Inflammatory macrophage treated with lipopolysaccharide for 4 hours (primary cell): Measurements from ENCODE around the gene TEX26.

Experiments
- DNase-seq: peaks from one replicate; pipeline ENCODE4 v3.0.0-alpha.2; 2020

The TEX26 gene

DNA sequence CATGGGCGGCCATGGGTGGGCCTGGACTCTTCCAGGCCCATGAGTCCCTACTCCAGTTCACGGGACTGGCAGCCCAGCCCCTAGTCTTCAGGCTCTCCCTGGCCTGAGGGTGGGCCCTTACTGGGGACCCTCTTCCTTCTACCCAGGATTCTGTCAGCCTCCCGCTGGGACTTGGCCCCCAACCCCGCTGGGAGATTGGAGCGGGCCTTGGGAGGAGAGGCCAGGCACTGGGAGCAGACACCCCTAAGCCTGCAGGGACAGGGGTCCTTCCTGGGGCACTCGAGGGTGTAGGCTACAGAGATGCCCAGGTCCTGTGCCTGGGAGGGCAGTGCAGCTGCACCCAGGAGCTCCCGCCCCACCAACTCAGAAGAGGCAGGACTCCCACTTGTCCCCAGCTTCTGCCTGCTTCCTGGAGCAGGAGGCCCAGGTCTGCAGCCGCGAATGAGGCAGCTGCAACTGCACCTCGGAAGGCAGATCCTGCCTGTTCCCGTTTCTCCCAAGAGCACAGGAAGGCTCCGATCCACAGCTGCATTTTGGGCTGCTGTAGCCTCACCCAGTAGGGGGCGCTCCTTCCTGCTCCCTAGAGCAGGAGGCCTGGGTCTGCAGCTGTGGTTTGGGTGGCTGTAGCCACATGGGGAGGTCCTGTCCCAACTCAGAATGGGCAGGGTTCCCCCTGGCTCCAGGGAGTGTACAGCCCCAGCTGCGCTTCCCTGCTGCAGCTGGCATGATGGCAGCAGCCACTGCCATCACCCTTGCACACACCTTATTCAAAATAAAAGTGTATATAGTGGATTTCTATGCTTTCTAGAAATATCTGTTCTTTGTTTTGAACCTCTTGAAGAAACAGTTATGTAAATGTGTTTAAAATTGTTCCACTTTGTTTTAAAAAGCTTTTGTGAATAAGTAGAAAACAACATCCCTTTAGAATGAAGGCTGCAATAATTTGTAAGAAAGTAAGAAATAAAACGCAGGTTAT is 46.8 kb downstream of the TEX26 start:
- DNase-seq = peak; percentile 47

DNA sequence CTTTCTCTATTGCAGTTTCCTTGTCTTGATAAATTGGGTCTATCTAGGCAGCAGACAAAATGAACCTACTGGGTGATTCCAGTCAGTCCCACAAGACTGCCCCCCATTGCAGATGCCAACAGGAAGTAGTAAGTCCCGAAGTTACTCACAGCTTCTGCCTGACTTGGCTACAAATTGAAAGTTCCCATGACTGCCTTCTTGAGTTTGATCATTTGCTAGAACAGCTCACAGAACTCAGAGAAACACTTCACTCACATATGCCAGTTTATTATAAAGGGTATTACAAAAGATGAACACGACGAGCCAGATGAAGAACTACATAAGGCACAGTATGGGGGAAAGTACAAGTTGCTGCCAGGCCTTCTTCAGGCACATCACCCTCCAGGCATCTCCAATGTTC is 50.0 kb downstream of the TEX26 start:
- no peak for DNase-seq

DNA sequence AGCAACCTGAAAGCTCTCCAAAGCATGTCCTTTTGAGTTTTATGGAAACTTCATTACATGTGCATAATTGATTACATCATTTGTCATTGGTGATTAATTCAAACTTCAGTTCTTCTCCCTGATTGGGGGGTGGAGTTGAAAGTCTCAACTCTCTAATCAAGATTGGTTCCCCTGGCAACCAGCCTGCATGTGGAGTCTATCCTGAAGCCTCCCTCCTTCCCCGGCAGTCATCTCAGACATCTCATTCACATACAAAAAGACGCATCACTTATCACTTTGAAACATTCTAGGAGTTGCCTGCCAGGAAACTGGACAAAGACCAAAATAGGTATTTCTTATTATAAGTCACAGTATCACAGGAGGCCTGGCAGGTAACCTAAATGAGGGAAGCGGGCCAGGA is 50.5 kb downstream of the TEX26 start:
- DNase-seq = no peak

DNA sequence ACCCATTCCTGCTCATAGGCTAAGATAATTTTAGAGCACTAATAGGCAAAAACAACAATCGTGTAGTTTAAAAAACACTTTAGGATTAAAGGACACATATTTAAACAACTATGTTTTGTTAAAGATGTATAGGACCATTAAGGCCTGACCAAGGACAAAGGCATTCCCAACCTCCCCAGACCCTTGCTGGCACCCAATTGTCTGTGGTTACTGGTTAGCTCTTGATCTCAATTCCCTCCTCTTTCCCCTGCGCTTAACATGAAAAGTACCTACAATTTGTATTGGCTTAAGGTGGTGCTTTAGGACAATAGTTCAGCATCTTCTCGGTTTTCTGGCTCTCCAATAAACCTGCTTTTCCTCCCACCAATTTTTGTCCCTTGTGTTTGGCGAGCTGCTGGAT is 51.0 kb downstream of the TEX26 start:
- no peak for DNase-seq

- no peak for DNase-seq
Observed at GRCh38 chr13:30984620-30985019, 52.2 kb downstream of the TEX26 start.

- no peak for DNase-seq
Observed at GRCh38 chr13:30985637-30986205, 53.3 kb downstream of the TEX26 start.

DNA sequence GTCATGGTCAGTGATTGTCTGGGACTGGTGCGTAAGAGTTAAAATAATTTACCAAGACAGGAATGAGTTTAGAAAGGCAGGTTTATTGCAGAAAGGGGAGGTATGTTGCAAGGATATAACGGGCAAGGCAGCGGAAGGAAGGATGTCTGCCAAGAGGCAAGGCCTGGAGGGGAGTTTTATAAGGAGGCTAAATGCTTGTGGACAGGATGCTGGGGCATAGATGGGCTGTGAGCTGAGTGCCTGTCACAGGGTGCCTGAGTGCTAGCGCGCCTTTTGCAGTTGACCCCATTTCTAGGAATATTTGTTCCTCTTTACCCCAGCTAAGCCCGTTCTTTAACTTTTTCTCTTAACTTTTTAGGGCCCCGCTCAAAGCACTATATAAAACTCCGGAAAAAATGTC is 58.7 kb downstream of the TEX26 start:
- no peak for DNase-seq

DNA sequence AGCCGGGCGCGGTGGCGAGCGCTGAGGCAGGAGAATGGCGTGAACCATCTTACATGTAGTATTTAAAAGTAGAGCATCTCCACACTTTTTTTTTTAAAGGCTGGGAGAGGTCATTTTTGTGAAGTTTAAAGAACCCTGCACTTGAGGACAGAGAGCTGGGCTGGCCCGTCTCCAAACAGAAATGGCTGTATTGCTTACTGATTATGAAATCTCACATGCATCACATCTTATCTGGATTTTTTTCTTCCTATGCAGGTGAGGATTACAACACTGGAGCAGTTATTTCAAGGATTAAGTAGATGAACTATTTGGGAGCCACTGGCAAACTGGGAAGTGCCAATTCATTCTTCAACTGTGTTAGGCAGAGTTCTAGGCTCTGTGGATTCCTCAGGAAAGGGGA is 59.5 kb downstream of the TEX26 start:
- no peak for DNase-seq

DNA sequence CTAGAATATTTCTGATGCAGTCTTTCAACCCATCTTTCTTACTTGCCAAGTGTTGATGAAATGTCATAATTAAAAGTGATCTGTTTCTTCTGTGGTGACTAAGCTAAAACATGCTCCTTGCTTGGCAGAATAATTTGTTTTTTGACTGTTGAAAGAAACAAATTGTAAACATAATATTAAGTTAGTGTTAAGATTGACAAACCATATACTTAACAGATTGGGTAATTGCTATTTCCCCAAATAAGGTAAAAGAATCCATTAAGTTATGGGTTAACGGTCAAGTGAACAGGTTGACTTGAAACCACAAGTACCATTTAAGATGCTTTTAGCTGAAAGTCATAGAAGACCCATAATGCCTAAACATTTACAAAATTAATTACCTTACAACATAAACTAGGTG is 62.9 kb downstream of the TEX26 start:
- DNase-seq = no peak

GRCh38 chr13:30997697-30998096 is 65.2 kb downstream of the TEX26 start:
- DNase-seq = no peak

- DNase-seq = no peak
Observed at GRCh38 chr13:30998136-30999088, 66.0 kb downstream of the TEX26 start.

DNA sequence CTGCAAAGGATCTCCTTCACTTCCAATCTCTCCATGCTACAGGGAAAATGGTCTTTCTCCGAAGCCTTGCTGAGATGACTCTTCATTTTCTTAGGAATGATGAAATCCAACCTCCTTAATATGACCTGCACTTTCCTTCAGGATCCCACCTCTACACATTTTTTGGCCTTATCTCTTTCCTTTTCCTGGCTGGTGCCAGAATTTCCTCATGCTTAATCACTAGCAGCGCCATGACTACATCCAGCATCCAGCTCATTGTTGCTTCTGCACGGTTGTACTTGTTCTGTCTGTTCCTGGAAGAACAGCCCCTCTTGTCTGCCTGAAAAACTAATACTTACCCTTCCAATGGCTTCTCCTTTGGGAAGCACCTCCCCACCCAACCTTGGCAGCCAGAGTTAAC is 68.4 kb downstream of the TEX26 start:
- no peak for DNase-seq

DNA sequence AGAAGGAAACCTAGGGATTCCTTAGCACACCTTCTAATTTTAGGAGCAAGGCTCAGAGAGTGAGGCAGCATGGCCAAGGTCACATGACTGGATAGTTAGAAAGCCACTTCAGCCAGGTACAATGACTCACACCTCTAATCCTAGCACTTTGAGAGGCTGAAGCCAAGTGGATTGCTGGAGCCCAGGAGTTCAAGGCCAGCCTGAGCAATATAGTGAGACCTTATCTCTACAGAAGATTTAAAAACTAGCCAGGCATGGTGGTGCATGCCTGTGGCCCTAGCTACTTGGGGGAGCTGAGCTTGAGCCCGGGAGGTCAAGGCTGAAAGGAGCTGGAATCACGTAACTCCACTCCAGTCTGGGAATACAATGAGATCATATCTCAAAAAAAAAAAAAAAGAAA is 69.2 kb downstream of the TEX26 start:
- no peak for DNase-seq

- no peak for DNase-seq
Observed at GRCh38 chr13:31005066-31005465, 72.6 kb downstream of the TEX26 start.

DNA sequence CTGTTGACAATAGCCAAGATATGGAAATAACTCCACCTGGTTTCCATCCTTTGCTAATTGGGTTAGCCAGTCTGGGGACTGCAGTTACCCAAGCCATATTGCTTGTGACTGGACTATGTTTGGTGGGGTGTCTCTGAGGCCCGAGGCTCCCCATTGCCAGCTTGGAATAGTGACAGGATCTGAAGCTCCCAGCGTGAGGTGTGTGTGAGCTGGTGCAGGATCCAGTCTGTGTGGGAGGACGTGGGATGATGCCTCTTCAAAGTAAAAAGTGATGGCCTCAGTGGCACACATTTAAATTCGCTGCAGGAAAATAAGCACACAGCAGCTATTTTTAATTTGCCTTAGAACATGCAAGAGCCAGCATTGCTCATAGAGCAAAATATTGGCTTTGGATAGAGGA is 75.0 kb downstream of the TEX26 start:
- no peak for DNase-seq

GRCh38 chr13:31008400-31009115 is 76.1 kb downstream of the TEX26 start:
- no peak for DNase-seq

- DNase-seq = no peak
Observed at GRCh38 chr13:31009166-31009565, 76.7 kb downstream of the TEX26 start.

DNA sequence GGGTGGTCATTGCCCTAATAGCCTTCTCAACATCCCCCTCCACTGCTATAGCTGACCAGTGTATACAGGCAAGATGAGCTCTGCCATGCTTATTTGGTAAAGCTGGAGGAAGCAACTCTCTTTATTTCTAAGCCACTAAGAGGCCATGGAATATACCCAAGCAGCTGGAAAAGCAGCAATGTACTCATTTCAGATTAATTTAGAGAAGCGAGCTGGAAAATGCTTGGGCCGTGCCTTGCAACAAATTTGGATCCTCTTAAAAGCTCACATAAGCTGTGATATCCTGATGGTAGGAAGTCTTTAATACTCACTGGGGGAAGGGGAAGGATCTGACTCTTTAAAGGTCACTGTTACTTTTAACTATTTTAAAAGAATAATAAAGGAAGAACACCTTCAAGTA is 77.8 kb downstream of the TEX26 start:
- no peak for DNase-seq

DNA sequence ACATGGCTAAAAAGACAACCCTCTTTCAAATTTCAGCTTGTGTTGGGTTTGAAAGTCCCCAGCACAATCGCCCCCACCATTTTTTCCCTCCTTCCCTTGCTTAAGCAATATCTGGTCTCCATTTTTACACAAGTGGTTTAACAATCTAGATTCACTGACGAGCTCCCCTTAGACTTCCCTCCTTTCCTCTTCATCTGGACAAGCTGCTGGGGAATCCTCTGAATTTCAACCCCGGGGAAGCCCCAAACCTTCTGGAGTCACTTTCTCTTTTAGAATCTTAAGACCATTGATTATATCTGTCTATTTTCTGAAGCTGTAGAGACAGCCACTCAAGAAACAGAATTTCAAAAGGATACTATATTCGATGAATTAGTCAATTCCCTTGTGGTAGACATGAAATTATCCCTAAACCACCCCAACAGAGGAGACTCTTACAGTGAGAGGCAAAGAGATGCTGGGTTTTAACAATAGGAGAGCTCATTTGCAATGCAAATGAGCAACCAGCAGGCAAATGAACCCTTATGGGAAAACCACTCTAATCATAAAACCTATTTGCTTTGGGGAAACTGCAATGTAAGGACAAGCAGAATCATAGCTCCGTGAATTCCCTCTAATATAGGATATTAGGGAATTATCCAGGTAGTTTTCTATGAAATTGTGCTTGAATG is 78.9 kb downstream of the TEX26 start:
- DNase-seq = peak; percentile 30

DNA sequence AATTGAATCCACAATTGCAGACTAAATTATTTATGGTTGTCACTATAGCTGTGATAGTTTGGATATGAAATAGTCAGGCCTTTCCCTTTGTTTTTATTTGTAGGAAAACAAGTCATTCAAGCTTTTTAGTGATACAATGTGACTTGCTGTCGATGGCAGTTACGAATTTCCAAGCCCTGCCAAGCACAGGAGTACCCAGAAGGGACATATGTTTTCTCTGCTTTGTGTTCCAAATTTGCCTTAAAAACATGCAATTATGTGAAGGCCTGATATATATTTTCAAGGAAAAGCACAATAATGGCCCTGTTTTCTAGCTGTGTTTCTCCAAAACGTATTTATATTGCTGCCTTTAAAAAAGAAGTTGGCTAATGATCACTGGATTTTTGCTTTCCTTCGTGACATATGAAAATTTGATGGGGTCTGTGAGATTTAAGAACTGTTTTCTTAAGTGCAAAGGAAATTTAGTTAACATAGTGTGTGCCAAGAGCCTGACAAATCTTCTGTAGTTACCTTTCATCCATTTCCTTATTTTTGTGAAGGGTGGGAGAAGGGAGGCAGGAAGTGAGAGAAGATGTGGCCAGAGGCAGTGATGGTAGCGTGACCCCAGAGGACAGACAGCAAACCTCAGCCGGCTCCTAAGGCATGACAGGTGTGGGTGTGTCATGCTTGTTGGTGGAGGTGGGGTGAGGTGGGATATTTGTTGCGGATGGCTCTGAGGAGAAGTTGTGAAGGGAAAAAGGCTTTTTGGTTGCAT is 79.6 kb downstream of the TEX26 start:
- peak; percentile 33 for DNase-seq

GRCh38 chr13:31012655-31013024 is 80.2 kb downstream of the TEX26 start:
- DNase-seq = no peak
